SK-N-MC (cell line): ENCODE measurements around the gene STK38L.

Experiments used
- FOXP2 ChIP-seq: optimal IDR thresholded peaks from 2 replicates; pipeline ENCODE3; 2011; ENCODE audit warnings: mild to moderate bottlenecking, moderate library complexity; ENCODE audit not compliant: insufficient read depth; ENCODE audit errors: extremely low read length, control extremely low read depth
- POLR2AphosphoS5 ChIP-seq: IDR thresholded peaks from 2 replicates; pipeline ENCODE4 v1.6.1; 2012; ENCODE audit warnings: mild to moderate bottlenecking, low read depth, low read length, borderline replicate concordance

- TF ChIP-seq POLR2AphosphoS5 (no peak), FOXP2 (no peak)
Measured at GRCh38 chr12:27199638-27200300, 44.3 kb upstream of the STK38L start.
